Measurements from ENCODE around the gene KHNYN. TPM values are rescaled to one million over a fixed set of nuclear protein-coding genes. Genes with fewer than 3 reads are reported as not detected.
"Not testable (repeated sequence)": the region's sequence is repeated elsewhere in the genome, so short reads cannot be mapped to it uniquely, and the experiment has no call there.

KHNYN gene
- total RNA-seq, 4 donors from 2014 or later = 56.7 to 145 (median 84.3) TPM

GRCh38 chr14:24465805-24466204 lies 36.1 kb downstream of the KHNYN start:
- no peaks in the 10 kb centered on the region for H3K36me3 ChIP-seq
- H3K27ac ChIP-seq = no peak overlapping the region
- no peak overlapping the region for H3K4me3 ChIP-seq
- no peaks in the 10 kb centered on the region for H3K4me1 ChIP-seq
- H3K9me3 ChIP-seq = no peaks in the 10 kb centered on the region
- WGBS = 88% methylated on average over 3 of the region's 3 CpGs
- H3K27me3 ChIP-seq = no peaks in the 10 kb centered on the region
- DNase-seq (ENCODE audit: low spot score in 2 of 2) = no peak
- TF ChIP-seq POLR2AphosphoS5 (IDR thresholded peaks at IDR 0.05) (no peak), CTCF (IDR thresholded peaks at IDR 0.05) (no peak), POLR2A (IDR thresholded peaks at IDR 0.05) (no peak), EP300 (IDR thresholded peaks at IDR 0.05) (no peak)

- not testable (repeated sequence) for H3K4me1 ChIP-seq; H3K27me3 ChIP-seq; H3K9me3 ChIP-seq; H3K4me3 ChIP-seq; H3K36me3 ChIP-seq; DNase-seq (ENCODE audit: low spot score in 2 of 2); H3K27ac ChIP-seq
- WGBS = 89% methylated on average over 2 of the region's 2 CpGs
Observed at GRCh38 chr14:24470450-24470849, 40.7 kb downstream of the KHNYN start.

GRCh38 chr14:24473211-24473610 lies 43.5 kb downstream of the KHNYN start:
- Histone ChIP-seq H3K27me3 (no peaks in the 10 kb centered on the region), H3K4me1 (no peaks in the 10 kb centered on the region), H3K4me3 (no peak overlapping the region), H3K9me3 (no peaks in the 10 kb centered on the region), H3K27ac (no peak overlapping the region), H3K36me3 (no peaks in the 10 kb centered on the region)
- WGBS = no CpG with 5 or more reads among the region's 12 CpGs
- TF ChIP-seq POLR2A (IDR thresholded peaks at IDR 0.05) (no peak), POLR2AphosphoS5 (IDR thresholded peaks at IDR 0.05) (no peak), CTCF (IDR thresholded peaks at IDR 0.05) (no peak), EP300 (IDR thresholded peaks at IDR 0.05) (no peak)
- no peak for DNase-seq (ENCODE audit: low spot score in 2 of 2)

- Histone ChIP-seq H3K9me3 (no peaks in the 10 kb centered on the region), H3K27me3 (no peaks in the 10 kb centered on the region), H3K4me3 (no peak overlapping the region), H3K27ac (no peak overlapping the region), H3K36me3 (no peaks in the 10 kb centered on the region), H3K4me1 (no peaks in the 10 kb centered on the region)
- WGBS = 88% methylated on average over 4 of the region's 4 CpGs
- TF ChIP-seq CTCF (IDR thresholded peaks at IDR 0.05) = no peak
- TF ChIP-seq EP300 (IDR thresholded peaks at IDR 0.05) = no peak
- TF ChIP-seq POLR2AphosphoS5 (IDR thresholded peaks at IDR 0.05) = no peak
- no peak for TF ChIP-seq POLR2A (IDR thresholded peaks at IDR 0.05)
- no peak for DNase-seq (ENCODE audit: low spot score in 2 of 2)
Observed at GRCh38 chr14:24475261-24475660, 45.5 kb downstream of the KHNYN start.

GRCh38 chr14:24479999-24480398 lies 50.2 kb downstream of the KHNYN start:
- not testable (repeated sequence) for H3K4me1 ChIP-seq; H3K9me3 ChIP-seq; H3K36me3 ChIP-seq; DNase-seq (ENCODE audit: low spot score in 2 of 2); H3K27me3 ChIP-seq; H3K4me3 ChIP-seq; H3K27ac ChIP-seq
- 45% methylated on average over 1 of the region's 1 CpG for WGBS

GRCh38 chr14:24481622-24482324 lies 52.0 kb downstream of the KHNYN start:
- Histone ChIP-seq H3K4me3 (no peak overlapping the region), H3K9me3 (no peaks in the 10 kb centered on the region)
- TF ChIP-seq CTCF (IDR thresholded peaks at IDR 0.05) = peak in 1 of 2 donors; percentile 38
- no peak for TF ChIP-seq EP300 (IDR thresholded peaks at IDR 0.05)
- no peak for TF ChIP-seq POLR2A (IDR thresholded peaks at IDR 0.05)

GRCh38 chr14:24482699-24483303 lies 53.0 kb downstream of the KHNYN start:
- 66% methylated on average over 2 of the region's 2 CpGs for WGBS
- not testable (repeated sequence) for H3K27ac ChIP-seq, H3K27me3 ChIP-seq

More at GRCh38 chr14:24481622-24482324, 52.0 kb downstream of the KHNYN start:
- 63% methylated on average over 15 of the region's 23 CpGs for WGBS
- Histone ChIP-seq H3K27ac (no peak overlapping the region), H3K36me3 (no peaks in the 10 kb centered on the region), H3K27me3 (no peaks in the 10 kb centered on the region), H3K4me1 (no peaks in the 10 kb centered on the region)
- DNase-seq (ENCODE audit: low spot score in 2 of 2) = no peak

More at GRCh38 chr14:24482699-24483303, 53.0 kb downstream of the KHNYN start:
- not testable (repeated sequence) for H3K4me3 ChIP-seq; H3K4me1 ChIP-seq; H3K9me3 ChIP-seq; H3K36me3 ChIP-seq; DNase-seq (ENCODE audit: low spot score in 2 of 2)
